H4 (cell line): ENCODE measurements around the gene SHQ1. TPM values are rescaled to one million over a fixed set of nuclear protein-coding genes. Genes with fewer than 3 reads are reported as not detected.
"Not testable (repeated sequence)": the region's sequence is repeated elsewhere in the genome, so short reads cannot be mapped to it uniquely, and the experiment has no call there.

Experiments used
- DNase-seq: peaks from one replicate; pipeline ENCODE4 v3.0.0-alpha.2; 2015; ENCODE audit warnings: low spot score
- total RNA-seq: library from RNA; depleted of rRNA; stranded (reverse); fragments of >200 nt; shearing (Covaris generic); gene quantifications from 2 replicates; pipeline ENCODE4 v1.2.3, GENCODE V29; 2014; rRNA removed

The SHQ1 gene
- total RNA-seq, 1 experiment from 2014 or later = 19.5 TPM

- no peak for DNase-seq
Measured at GRCh38 chr3:72719137-72719536, 129.1 kb downstream of the SHQ1 start.

- DNase-seq = not testable (repeated sequence)
Measured at GRCh38 chr3:72714135-72714534, 134.1 kb downstream of the SHQ1 start.

GRCh38 chr3:72710471-72710870 lies 137.8 kb downstream of the SHQ1 start:
- not testable (repeated sequence) for DNase-seq

- no peak for DNase-seq
Measured at GRCh38 chr3:72708441-72708840, 139.8 kb downstream of the SHQ1 start.

- DNase-seq = no peak
Measured at GRCh38 chr3:72702997-72703396, 145.2 kb downstream of the SHQ1 start.

GRCh38 chr3:72702390-72702789 lies 145.9 kb downstream of the SHQ1 start:
- DNase-seq = no peak

GRCh38 chr3:72700106-72700505 lies 148.1 kb downstream of the SHQ1 start:
- no peak for DNase-seq

- DNase-seq = no peak
Measured at GRCh38 chr3:72699631-72700030, 148.6 kb downstream of the SHQ1 start.

Other genes with a start within 250 kb of the SHQ1 start
- gene GXYLT2, start 39.6 kb upstream of the SHQ1 start, total RNA-seq = 14.2 and 16.9 TPM in 2 replicates
- 18.4 and 30.0 TPM in 2 replicates for gene PPP4R2, start 148.4 kb upstream of the SHQ1 start, total RNA-seq
- gene EBLN2, start 213.2 kb upstream of the SHQ1 start, total RNA-seq = 0.04 and 0.76 TPM in 2 replicates